Liver (tissue), 9 donors: ENCODE measurements around the gene SELENOS. TPM values are rescaled to one million over a fixed set of nuclear protein-coding genes. Genes with fewer than 3 reads are reported as not detected.

ENCODE experiments used
- DNase-seq: peaks from one replicate; pipeline ENCODE4 v3.0.0-alpha.2; 2017; ENCODE audit warnings: low spot score
- H3K27ac ChIP-seq, 2 donors: one replicate each; pipeline ENCODE4 v1.7.0; 2013; ENCODE audit warnings: inconsistent platforms in 2 of 2, low read length in 2 of 2, control low read depth in 1 of 2, low read depth in 1 of 2, mild to moderate bottlenecking in 1 of 2
- H3K27me3 ChIP-seq, 4 donors: one replicate each; pipeline versions ENCODE4 v1.6.1 to v1.7.0; 2013; ENCODE audit warnings: low read length in 3 of 4, inconsistent platforms in 1 of 4, mild to moderate bottlenecking in 1 of 4, moderate library complexity in 1 of 4; ENCODE audit not compliant: control insufficient read depth in 4 of 4, insufficient read depth in 4 of 4
- H3K36me3 ChIP-seq, 4 donors: one replicate each; pipeline versions ENCODE4 v1.6.1 to v1.7.0; 2013; ENCODE audit warnings: low read length in 3 of 4, mild to moderate bottlenecking in 3 of 4, low read depth in 1 of 4, moderate library complexity in 1 of 4; ENCODE audit not compliant: control insufficient read depth in 4 of 4, insufficient read depth in 3 of 4
- H3K4me1 ChIP-seq, 4 donors: one replicate each; pipeline versions ENCODE4 v1.6.1 to v1.7.0; 2013; ENCODE audit warnings: low read length in 3 of 4, mild to moderate bottlenecking in 3 of 4, moderate library complexity in 1 of 4; ENCODE audit not compliant: control insufficient read depth in 4 of 4, insufficient read depth in 4 of 4
- H3K4me3 ChIP-seq, 3 donors: one replicate each; pipeline versions ENCODE4 v1.6.1 to v1.7.0; 2013; ENCODE audit warnings: low read length in 3 of 3, control low read depth in 1 of 3, low read depth in 1 of 3, mild to moderate bottlenecking in 1 of 3
- H3K9ac ChIP-seq, 2 donors: one replicate each; pipeline ENCODE4 v1.7.0; 2013; ENCODE audit warnings: low read length in 2 of 2, mild to moderate bottlenecking in 2 of 2, moderate library complexity in 2 of 2, control low read depth in 1 of 2, low read depth in 1 of 2
- H3K9me3 ChIP-seq, 4 donors: one replicate each; pipeline versions ENCODE4 v1.6.1 to v1.7.0; 2013; ENCODE audit warnings: low read length in 3 of 4; ENCODE audit not compliant: control insufficient read depth in 4 of 4
- EGR1 ChIP-seq, 2 donors: IDR thresholded peaks; 2 replicates each; pipeline ENCODE4 v1.6.1; 2016 to 2018; ENCODE audit warnings: antibody characterized with exemption in 2 of 2, low read depth in 2 of 2
- FOXA1 ChIP-seq: IDR thresholded peaks from 2 replicates; pipeline ENCODE4 v1.6.1; 2016; ENCODE audit warnings: antibody characterized with exemption
- FOXA2 ChIP-seq: IDR thresholded peaks from 2 replicates; pipeline ENCODE4 v1.6.1; 2016; ENCODE audit warnings: antibody characterized with exemption
- GABPA ChIP-seq, 2 donors: IDR thresholded peaks in 1 of 2; conservative IDR thresholded peaks in 1 of 2; 2 replicates each; pipeline ENCODE4 v1.6.1; 2016; ENCODE audit warnings: antibody characterized with exemption in 2 of 2, mild to moderate bottlenecking in 1 of 2, moderate library complexity in 1 of 2
- HNF4A ChIP-seq, 2 donors: conservative IDR thresholded peaks; 2 replicates each; pipeline ENCODE4 v1.6.1; 2016; ENCODE audit warnings: antibody characterized with exemption in 2 of 2, mild to moderate bottlenecking in 2 of 2
- HNF4G ChIP-seq: IDR thresholded peaks from 2 replicates; pipeline ENCODE4 v1.6.1; 2016; ENCODE audit warnings: antibody characterized with exemption
- JUND ChIP-seq, 2 donors: IDR thresholded peaks; 2 replicates each; pipeline ENCODE4 v1.6.1; 2016; ENCODE audit warnings: antibody characterized with exemption in 2 of 2
- MAX ChIP-seq: IDR thresholded peaks from 2 replicates; pipeline ENCODE4 v1.6.1; 2016; ENCODE audit warnings: antibody characterized with exemption
- NR2F2 ChIP-seq: IDR thresholded peaks from 2 replicates; pipeline ENCODE4 v1.6.1; 2016; ENCODE audit warnings: antibody characterized with exemption
- RAD21 ChIP-seq, 2 donors: IDR thresholded peaks; 2 replicates each; pipeline ENCODE4 v1.6.1; 2016; ENCODE audit warnings: antibody characterized with exemption in 2 of 2, mild to moderate bottlenecking in 2 of 2
- REST ChIP-seq: IDR thresholded peaks from 2 replicates; pipeline ENCODE4 v1.6.1; 2016; ENCODE audit warnings: antibody characterized with exemption, mild to moderate bottlenecking
- RXRA ChIP-seq, 2 donors: IDR thresholded peaks; 2 replicates each; pipeline ENCODE4 v1.6.1; 2017 to 2018; ENCODE audit warnings: antibody characterized with exemption in 2 of 2, mild to moderate bottlenecking in 1 of 2
- SP1 ChIP-seq: IDR thresholded peaks from 2 replicates; pipeline ENCODE4 v1.6.1; 2018; ENCODE audit warnings: antibody characterized with exemption, mild to moderate bottlenecking
- TAF1 ChIP-seq: conservative IDR thresholded peaks from 2 replicates; pipeline ENCODE4 v1.6.1; 2016; ENCODE audit warnings: antibody characterized with exemption, mild to moderate bottlenecking
- YY1 ChIP-seq: IDR thresholded peaks from 2 replicates; pipeline ENCODE4 v1.6.1; 2016; ENCODE audit warnings: antibody characterized with exemption, mild to moderate bottlenecking
- ZBTB33 ChIP-seq: IDR thresholded peaks from 2 replicates; pipeline ENCODE4 v1.6.1; 2016; ENCODE audit warnings: antibody characterized with exemption
- WGBS: extraction: QIAGEN DNeasy Blood & Tissue Kit; methylation state at CpG from one replicate; pipeline ENCODE4 v1.1.7; 2013; 5-methylcytosine and 5-hydroxymethylcytosine counted together
- polyA plus RNA-seq, 2 donors: library from polyadenylated mRNA; stranded (reverse) in 1 of 2; unstranded in 1 of 2; fragments of 200-250 nt in 1 of 2; fragments of >200 nt in 1 of 2; fragmentation: Nextera tagmentation in 1 of 2; extraction: Ambion mirVana in 1 of 2; gene quantifications; one replicate each; pipeline versions ENCODE4 v1.2.1 to v1.2.3, GENCODE V29; 2013 to 2015
- total RNA-seq, 2 donors: library from RNA; depleted of rRNA; stranded (reverse); fragments of >200 nt; gene quantifications; one replicate each; pipeline ENCODE4 v1.2.3, GENCODE V29; 2014
- TF ChIP-seq, protein P1 (sequence below): fragments of 150-350 bp; IDR thresholded peaks from 2 replicates; pipeline ENCODE4 v1.5.1; 2017; ENCODE audit warnings: improper control_type of control experiment, low read depth, low read length; ENCODE audit not compliant: missing input control
- TF ChIP-seq, protein P2 (sequence below): IDR thresholded peaks from 2 replicates; pipeline ENCODE4 v1.6.1; 2016; ENCODE audit warnings: antibody characterized with exemption
- donor health status: healthy.
- donor health status: healthy.
- donor health status: healthy.
- donor health status: healthy.
- donor health status: healthy.

SELENOS gene
- total and polyA plus RNA-seq, 4 donors = 25.8 to 71.1 (median 65.8) TPM

DNA sequence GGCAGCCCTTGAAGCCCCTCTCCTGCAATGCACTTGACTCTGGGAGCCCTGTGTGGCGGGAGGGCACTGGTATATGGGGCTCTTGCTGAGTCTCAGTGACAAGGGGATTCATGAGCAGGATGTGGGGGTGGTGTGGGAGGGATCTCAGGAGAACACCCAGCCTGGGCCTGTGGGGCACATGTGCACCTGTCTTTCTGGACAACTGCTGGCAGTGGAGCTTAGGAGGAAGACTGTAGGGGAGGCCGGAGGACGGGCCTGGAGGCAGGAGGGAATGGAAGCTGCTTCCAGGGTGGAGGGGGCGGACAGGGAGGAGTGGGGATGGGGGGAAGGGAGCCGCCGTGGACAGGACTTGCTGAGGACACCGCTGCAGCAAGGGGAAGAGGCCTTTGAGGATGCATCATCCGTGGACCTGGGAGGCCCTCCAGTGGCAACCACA is 28.6 kb upstream of the SELENOS start:
- Histone ChIP-seq H3K4me1 (no peaks in the 10 kb centered on the region), H3K27ac (no peak overlapping the region), H3K9me3 (no peaks in the 10 kb centered on the region), H3K27me3 (no peaks in the 10 kb centered on the region), H3K9ac (no peak overlapping the region), H3K4me3 (no peak overlapping the region), H3K36me3 (peaks cover 8 to 49% (median 27%) of the 10 kb centered on the region in 4 donors)
- no peak for TF ChIP-seq FOXA1
- no peak for TF ChIP-seq RXRA (IDR thresholded peaks at IDR 0.05)
- 84% methylated on average over 8 of the region's 8 CpGs for WGBS
- no peak for DNase-seq

DNA sequence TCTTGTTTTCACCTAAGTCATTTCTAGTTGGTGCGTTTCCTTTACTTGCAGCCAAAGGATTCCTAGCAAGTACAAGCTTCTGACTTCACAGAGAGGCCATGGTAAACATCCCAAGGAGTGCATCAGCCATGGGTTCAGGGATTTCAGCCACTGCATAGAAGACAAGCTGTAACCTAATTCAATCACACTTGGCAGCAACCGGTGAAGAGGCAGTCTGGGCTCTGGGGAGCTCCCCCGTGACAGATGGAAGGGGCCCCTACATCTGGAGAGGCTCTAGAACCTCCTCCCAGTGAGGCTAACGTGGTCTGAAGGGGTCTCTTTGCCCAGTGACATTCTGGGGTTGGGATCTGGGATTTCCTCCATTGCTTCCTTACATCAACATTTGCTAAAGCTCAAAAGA is 26.1 kb upstream of the SELENOS start:
- Histone ChIP-seq H3K27me3 (no peaks in the 10 kb centered on the region), H3K27ac (no peak overlapping the region), H3K4me3 (no peak overlapping the region), H3K9me3 (no peaks in the 10 kb centered on the region), H3K36me3 (peaks cover 3 to 27% (median 18%) of the 10 kb centered on the region in 4 donors), H3K9ac (no peak overlapping the region), H3K4me1 (no peaks in the 10 kb centered on the region)
- 86% methylated on average over 4 of the region's 4 CpGs for WGBS
- no peak for DNase-seq
- no peak for TF ChIP-seq HNF4A (conservative IDR thresholded peaks at IDR 0.05)
- no peak for TF ChIP-seq TAF1
- no peak for TF ChIP-seq EGR1 (IDR thresholded peaks at IDR 0.05; ENCODE audit: low read depth in 2 of 2)
- TF ChIP-seq MAX = no peak
- TF ChIP-seq, protein P1, sequence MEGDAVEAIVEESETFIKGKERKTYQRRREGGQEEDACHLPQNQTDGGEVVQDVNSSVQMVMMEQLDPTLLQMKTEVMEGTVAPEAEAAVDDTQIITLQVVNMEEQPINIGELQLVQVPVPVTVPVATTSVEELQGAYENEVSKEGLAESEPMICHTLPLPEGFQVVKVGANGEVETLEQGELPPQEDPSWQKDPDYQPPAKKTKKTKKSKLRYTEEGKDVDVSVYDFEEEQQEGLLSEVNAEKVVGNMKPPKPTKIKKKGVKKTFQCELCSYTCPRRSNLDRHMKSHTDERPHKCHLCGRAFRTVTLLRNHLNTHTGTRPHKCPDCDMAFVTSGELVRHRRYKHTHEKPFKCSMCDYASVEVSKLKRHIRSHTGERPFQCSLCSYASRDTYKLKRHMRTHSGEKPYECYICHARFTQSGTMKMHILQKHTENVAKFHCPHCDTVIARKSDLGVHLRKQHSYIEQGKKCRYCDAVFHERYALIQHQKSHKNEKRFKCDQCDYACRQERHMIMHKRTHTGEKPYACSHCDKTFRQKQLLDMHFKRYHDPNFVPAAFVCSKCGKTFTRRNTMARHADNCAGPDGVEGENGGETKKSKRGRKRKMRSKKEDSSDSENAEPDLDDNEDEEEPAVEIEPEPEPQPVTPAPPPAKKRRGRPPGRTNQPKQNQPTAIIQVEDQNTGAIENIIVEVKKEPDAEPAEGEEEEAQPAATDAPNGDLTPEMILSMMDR = no peak
- no peak for TF ChIP-seq FOXA1
- TF ChIP-seq NR2F2 = no peak
- no peak for TF ChIP-seq GABPA (IDR thresholded peaks at IDR 0.05 in 1 of 2, conservative IDR thresholded peaks at IDR 0.05 in 1 of 2)
- no peak for TF ChIP-seq FOXA2
- no peak for TF ChIP-seq ZBTB33
- TF ChIP-seq REST = no peak
- no peak for TF ChIP-seq RXRA (IDR thresholded peaks at IDR 0.05)
- no peak for TF ChIP-seq HNF4G
- TF ChIP-seq SP1 = no peak
- TF ChIP-seq RAD21 (IDR thresholded peaks at IDR 0.05) = no peak
- TF ChIP-seq JUND (IDR thresholded peaks at IDR 0.05) = no peak
- TF ChIP-seq, protein P2, sequence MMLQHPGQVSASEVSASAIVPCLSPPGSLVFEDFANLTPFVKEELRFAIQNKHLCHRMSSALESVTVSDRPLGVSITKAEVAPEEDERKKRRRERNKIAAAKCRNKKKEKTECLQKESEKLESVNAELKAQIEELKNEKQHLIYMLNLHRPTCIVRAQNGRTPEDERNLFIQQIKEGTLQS = no peak
- TF ChIP-seq YY1 = no peak
